ENCODE measurements around the gene CHRNA9.

GRCh38 chr4:40350627-40351227 lies 15.6 kb downstream of the CHRNA9 start:
- TF ChIP-seq POLR2A (IDR thresholded peaks at IDR 0.05) (no peak), CTCF (IDR thresholded peaks at IDR 0.05) (no peak)

All from right lobe of liver (tissue), 4 donors.